Coronary artery (tissue), 2 donors: ENCODE measurements around the gene ADORA2A.

Experiments
- DNase-seq: peaks from one replicate; pipeline ENCODE4 v3.0.0-alpha.2; 2017; ENCODE audit warnings: low spot score
- H3K27ac ChIP-seq, 2 donors: fragments of 200-600 bp; sonication (generic); one replicate each; pipeline ENCODE4 v1.5.1; 2016 to 2019
- H3K4me3 ChIP-seq: fragments of 200-600 bp; sonication (generic); 2 replicates; pipeline ENCODE4 v1.5.1; 2016; ENCODE audit warnings: mild to moderate bottlenecking, moderate library complexity
- TF ChIP-seq, protein P1 (sequence below): fragments of 200-600 bp; sonication (generic); IDR thresholded peaks from one replicate; pipeline ENCODE4 v1.5.1; 2019; ENCODE audit warnings: antibody characterized with exemption

The ADORA2A gene

DNA sequence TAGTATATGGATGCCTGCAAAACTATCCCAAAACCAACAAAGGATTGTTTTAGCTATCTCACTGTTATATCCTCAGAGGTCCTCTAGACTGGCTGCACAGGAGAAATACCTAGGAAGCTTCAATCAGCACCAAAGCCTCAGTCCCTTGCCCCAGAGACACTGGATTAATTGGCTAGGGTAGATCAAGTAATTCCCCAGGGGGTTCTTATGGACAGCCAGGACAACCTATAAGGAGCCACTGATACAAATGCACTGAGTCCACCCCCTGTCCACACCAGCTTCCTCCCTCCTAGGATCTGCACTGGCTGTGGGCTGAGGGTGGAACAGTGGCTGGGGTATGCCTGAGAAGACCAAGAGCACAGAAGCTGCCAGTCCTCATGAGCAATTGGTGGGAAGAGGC lies 16.3 kb downstream of the ADORA2A start:
- TF ChIP-seq, protein P1, sequence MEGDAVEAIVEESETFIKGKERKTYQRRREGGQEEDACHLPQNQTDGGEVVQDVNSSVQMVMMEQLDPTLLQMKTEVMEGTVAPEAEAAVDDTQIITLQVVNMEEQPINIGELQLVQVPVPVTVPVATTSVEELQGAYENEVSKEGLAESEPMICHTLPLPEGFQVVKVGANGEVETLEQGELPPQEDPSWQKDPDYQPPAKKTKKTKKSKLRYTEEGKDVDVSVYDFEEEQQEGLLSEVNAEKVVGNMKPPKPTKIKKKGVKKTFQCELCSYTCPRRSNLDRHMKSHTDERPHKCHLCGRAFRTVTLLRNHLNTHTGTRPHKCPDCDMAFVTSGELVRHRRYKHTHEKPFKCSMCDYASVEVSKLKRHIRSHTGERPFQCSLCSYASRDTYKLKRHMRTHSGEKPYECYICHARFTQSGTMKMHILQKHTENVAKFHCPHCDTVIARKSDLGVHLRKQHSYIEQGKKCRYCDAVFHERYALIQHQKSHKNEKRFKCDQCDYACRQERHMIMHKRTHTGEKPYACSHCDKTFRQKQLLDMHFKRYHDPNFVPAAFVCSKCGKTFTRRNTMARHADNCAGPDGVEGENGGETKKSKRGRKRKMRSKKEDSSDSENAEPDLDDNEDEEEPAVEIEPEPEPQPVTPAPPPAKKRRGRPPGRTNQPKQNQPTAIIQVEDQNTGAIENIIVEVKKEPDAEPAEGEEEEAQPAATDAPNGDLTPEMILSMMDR = no peak
- peak; percentile 49 for DNase-seq
- no peak overlapping the region for H3K27ac ChIP-seq
- H3K4me3 ChIP-seq = no peak overlapping the region

DNA sequence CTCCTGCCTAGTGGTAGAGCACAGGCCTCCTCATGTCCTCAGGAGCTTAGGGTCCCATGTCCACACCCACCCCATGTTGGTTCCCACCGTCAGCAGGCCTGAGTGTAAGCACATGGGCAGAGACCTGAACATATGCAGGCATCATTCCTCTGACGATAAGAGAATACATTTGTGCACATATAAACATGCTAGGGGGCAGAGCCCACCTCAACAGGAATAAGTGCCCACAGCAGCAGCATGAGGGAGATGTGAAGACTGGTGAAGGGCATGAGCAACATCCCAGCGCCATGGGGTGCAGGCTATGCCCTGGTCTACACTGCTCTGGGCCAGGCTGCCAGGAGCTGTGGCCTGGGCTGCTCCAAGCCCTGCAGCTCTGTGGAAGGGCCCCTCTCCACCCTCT lies 16.9 kb downstream of the ADORA2A start:
- Histone ChIP-seq H3K4me3 (no peak overlapping the region), H3K27ac (no peak overlapping the region)
- TF ChIP-seq, protein P1 = no peak
- DNase-seq = peak; percentile 67

DNA sequence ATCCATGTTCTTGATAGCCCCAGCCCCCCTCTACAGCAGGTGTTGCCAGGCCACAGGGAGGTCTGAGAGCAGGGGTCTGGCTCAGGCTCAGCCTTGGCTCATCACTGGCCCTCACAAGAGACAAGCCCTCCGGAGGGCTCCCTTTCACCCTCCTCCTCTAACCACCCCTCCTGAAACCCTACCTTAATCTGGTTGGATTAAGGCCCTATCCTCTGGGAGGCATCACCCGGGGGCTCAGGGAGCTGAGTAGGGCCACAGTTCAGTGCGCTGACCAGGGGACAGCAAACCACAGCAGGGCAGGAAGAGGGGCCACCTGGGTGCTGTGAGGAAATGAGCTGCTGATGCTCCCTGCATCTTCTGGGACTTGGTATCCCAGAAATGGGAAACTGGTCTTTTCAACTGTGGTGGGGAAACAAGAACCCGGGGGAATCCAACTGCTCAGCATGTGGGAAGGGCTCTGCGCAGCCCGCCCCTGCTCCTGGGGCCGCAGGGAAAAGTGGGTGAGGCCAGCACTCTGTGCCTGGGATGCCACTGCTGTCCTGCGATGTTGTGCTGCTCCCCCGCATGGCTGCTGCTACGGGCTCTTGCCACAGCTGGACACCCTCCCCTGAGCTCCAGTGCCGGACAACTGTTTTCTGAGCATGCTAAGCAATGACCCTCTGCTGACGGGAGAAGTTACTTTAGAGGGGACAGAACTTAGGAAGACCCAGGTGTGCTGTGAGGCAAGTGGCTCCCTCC lies 17.5 kb downstream of the ADORA2A start:
- peak; percentile 59 for DNase-seq
- Histone ChIP-seq H3K27ac (no peak overlapping the region), H3K4me3 (no peak overlapping the region)
- TF ChIP-seq, protein P1 = no peak

DNA sequence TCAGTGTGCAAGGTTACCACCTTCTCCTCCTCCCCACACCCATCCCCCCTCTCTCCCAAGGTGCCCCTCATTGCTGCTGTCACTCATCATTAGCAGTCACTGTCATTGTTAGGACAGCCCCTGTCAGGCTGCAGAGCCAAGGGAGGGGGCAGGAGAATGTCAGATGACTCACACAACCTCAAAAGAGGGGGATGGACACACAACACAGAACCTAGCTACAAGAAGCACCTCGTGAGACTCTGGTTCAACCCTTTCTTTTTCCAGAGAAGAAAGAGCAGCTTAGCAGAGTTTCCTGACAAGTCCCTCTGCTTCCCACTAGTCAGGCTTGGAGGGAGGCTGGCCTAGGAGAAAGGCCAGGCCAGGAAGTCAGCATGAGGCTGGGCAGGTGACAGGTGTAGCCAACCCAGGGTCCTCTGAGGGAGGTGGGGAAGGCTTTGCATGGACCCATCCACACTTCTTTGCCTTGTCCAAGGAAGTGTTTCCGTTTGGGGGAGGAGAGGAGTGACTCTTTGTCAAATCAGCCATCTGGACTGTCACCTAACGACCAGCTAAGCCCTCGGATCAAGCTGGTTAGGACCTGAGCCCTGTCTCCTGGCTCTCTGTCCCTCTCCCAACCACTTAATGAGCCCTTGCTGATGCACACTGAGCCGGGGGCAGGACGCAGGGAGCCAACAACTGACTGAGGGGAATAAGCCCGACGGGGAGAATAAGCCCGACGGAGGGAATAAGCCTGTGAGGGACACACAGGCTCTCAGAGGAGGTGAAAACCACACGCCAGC lies 18.3 kb downstream of the ADORA2A start:
- DNase-seq = peak; percentile 66
- TF ChIP-seq, protein P1 = no peak
- no peak overlapping the region for H3K4me3 ChIP-seq
- H3K27ac ChIP-seq = no peak overlapping the region

DNA sequence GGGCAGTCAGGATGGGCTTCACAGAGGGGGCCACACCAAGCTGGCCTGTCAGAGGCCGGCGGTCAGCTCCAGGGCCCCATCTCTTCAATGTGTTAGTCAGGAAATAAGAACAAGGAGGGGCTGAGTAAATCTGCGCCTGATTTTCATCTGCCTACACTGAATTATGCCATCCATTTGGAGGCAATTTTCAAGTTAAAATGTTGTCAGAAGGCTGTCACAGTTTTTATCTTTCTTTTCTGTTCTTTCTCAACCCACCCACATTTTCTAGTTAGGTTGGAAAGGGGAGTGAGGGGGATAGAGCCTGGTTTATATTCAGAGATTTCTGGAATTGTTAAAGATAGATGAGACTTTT lies 18.8 kb downstream of the ADORA2A start:
- DNase-seq = no peak
- TF ChIP-seq, protein P1 = no peak
- no peak overlapping the region for H3K27ac ChIP-seq
- H3K4me3 ChIP-seq = no peak overlapping the region

DNA sequence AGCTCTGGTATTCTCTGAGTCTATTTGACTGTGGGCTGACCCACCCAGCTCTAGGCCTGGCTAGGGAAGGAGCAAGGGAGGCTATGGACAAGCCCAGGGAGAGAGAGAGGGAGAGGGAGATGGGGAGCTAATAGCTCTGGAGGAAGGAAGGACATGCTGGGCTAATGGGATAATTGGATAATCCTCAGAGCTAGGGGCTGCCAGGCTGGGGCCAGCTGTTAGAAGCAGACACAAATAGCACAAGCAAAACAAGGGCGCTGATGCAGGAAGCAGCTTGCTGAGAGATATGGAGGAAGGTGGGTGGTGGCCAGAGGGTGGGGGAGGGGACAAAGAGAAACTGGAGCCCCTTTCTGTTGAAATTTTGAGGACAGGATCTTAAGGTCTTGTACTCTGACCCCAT lies 23.2 kb downstream of the ADORA2A start:
- Histone ChIP-seq H3K4me3 (no peak overlapping the region), H3K27ac (no peak overlapping the region)
- DNase-seq = peak; percentile 46
- TF ChIP-seq, protein P1 = no peak

DNA sequence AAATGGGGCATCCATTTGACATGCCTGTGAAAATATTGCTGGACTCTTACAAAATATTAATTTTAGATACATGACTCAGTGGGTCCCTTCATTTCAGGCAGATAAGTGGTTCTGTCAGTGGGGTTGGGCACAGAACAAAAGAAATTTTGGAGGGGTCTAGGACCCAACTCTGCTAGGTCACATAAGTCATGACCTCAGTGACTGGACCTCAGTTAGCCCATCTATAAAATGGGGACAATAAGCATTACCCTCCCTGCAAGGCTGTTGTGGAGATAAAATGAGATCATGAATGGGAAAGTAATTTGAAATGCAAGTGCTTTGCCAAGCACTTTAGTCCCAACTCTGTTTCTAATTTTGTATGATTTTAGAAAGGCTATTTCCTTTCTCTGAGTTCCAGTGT lies 23.8 kb downstream of the ADORA2A start:
- peak; percentile 12 for DNase-seq
- TF ChIP-seq, protein P1 = no peak
- no peak overlapping the region for H3K4me3 ChIP-seq
- H3K27ac ChIP-seq = no peak overlapping the region
